Ovary (tissue), 3 donors: ENCODE results near the gene SMYD2.

Source experiments
- EP300 ChIP-seq: sonication (generic); formaldehyde crosslinking; IDR thresholded peaks from one replicate; pipeline ENCODE4 v1.6.1; 2017; ENCODE audit warnings: antibody characterized with exemption
- POLR2A ChIP-seq: fragments of 450-650 bp; IDR thresholded peaks from one replicate; pipeline ENCODE4 v1.6.1; 2017; ENCODE audit warnings: antibody characterized with exemption, mild to moderate bottlenecking, moderate library complexity
- TF ChIP-seq, protein P1 (sequence below), 3 donors: fragments of 450-650 bp in 2 of 3; fragments of 200-600 bp in 1 of 3; IDR thresholded peaks; one replicate each; pipeline versions ENCODE4 v1.5.1 to v1.8.0; 2016 to 2022; ENCODE audit warnings: antibody characterized with exemption in 3 of 3, mild to moderate bottlenecking in 1 of 3
- donor health status: DM: no; HTN: no; CAD: no.

DNA sequence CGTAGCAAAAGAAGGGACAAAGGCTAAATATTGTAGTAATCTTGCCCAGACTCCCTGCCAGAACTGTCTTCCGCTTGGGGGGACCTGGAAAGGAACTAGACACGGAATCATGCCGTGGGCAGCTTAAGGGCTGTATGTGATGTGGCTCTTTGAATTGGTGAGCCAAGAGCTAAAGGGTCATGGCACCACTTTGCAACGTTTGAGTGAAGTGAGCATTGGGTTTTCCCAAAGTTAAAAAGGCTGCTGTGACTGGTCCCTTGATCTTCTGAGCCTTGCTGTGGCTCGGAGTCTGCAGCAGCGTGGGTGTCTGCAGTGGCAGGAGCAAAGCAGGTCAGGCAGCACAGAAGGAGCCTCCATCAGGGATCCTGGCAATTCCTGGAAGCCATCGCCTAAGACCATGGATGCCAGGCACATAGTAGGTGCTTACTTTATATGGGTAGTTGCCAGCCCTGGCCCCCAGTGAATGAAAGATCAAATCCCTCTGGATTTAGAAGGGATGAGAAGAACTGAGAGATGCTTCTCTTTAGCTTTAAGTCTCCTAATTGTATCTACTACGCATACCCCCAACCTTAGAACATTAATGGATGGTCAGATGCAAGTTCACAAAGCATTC lies 1.8 kb downstream of the SMYD2 start:
- TF ChIP-seq, protein P1, sequence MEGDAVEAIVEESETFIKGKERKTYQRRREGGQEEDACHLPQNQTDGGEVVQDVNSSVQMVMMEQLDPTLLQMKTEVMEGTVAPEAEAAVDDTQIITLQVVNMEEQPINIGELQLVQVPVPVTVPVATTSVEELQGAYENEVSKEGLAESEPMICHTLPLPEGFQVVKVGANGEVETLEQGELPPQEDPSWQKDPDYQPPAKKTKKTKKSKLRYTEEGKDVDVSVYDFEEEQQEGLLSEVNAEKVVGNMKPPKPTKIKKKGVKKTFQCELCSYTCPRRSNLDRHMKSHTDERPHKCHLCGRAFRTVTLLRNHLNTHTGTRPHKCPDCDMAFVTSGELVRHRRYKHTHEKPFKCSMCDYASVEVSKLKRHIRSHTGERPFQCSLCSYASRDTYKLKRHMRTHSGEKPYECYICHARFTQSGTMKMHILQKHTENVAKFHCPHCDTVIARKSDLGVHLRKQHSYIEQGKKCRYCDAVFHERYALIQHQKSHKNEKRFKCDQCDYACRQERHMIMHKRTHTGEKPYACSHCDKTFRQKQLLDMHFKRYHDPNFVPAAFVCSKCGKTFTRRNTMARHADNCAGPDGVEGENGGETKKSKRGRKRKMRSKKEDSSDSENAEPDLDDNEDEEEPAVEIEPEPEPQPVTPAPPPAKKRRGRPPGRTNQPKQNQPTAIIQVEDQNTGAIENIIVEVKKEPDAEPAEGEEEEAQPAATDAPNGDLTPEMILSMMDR (IDR thresholded peaks at IDR 0.05) = no peak
- TF ChIP-seq POLR2A (no peak), EP300 (no peak)
